Peyer's patch (tissue), 4 donors: Measurements from ENCODE around the gene MMP24.

Experiments used
- POLR2A ChIP-seq, 2 donors: fragments of 450-650 bp; IDR thresholded peaks; one replicate each; pipeline ENCODE4 v1.5.1; 2017; ENCODE audit warnings: antibody characterized with exemption in 2 of 2, mild to moderate bottlenecking in 2 of 2, moderate library complexity in 2 of 2
- TF ChIP-seq, protein P1 (sequence below), 6 experiments: fragments of 450-650 bp in 4 of 6; fragments of 200-600 bp in 2 of 6; sonication (generic) in 1 of 6; IDR thresholded peaks; one replicate each; pipeline ENCODE4 v1.5.1; 2017 to 2019; ENCODE audit warnings: antibody characterized with exemption in 6 of 6, mild to moderate bottlenecking in 3 of 6, moderate library complexity in 1 of 6

GRCh38 chr20:35225319-35226125 lies 968 bp upstream of the MMP24 start:
- TF ChIP-seq, protein P1, sequence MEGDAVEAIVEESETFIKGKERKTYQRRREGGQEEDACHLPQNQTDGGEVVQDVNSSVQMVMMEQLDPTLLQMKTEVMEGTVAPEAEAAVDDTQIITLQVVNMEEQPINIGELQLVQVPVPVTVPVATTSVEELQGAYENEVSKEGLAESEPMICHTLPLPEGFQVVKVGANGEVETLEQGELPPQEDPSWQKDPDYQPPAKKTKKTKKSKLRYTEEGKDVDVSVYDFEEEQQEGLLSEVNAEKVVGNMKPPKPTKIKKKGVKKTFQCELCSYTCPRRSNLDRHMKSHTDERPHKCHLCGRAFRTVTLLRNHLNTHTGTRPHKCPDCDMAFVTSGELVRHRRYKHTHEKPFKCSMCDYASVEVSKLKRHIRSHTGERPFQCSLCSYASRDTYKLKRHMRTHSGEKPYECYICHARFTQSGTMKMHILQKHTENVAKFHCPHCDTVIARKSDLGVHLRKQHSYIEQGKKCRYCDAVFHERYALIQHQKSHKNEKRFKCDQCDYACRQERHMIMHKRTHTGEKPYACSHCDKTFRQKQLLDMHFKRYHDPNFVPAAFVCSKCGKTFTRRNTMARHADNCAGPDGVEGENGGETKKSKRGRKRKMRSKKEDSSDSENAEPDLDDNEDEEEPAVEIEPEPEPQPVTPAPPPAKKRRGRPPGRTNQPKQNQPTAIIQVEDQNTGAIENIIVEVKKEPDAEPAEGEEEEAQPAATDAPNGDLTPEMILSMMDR (IDR thresholded peaks at IDR 0.05): no peak
- no peak for TF ChIP-seq POLR2A (IDR thresholded peaks at IDR 0.05)
